GM23248 (cell line): ENCODE measurements around the gene PRR5. TPM values are rescaled to one million over a fixed set of nuclear protein-coding genes. Genes with fewer than 3 reads are reported as not detected.

Experiments used
- DNase-seq: peaks from one replicate; pipeline ENCODE4 v3.0.0-alpha.2; 2015
- H2AFZ ChIP-seq: fragments of 200-600 bp; sonication (generic); 2 replicates; pipeline ENCODE4 v1.6.1; 2016; ENCODE audit warnings: antibody characterized with exemption
- H3F3A ChIP-seq: fragments of 200-600 bp; sonication (generic); 2 replicates; pipeline ENCODE4 v1.6.1; 2016; ENCODE audit warnings: mild to moderate bottlenecking, antibody characterized with exemption, mixed run types; ENCODE audit not compliant: insufficient read depth
- H3K27ac ChIP-seq: fragments of 200-600 bp; sonication (generic); 2 replicates; pipeline ENCODE4 v1.5.1; 2016; ENCODE audit warnings: mild to moderate bottlenecking
- H3K27me3 ChIP-seq: fragments of 200-600 bp; sonication (generic); replicated peaks from 2 replicates; pipeline ENCODE4 v1.6.1; 2016; ENCODE audit warnings: mild to moderate bottlenecking; ENCODE audit not compliant: insufficient read depth
- H3K36me3 ChIP-seq: fragments of 200-600 bp; sonication (generic); 2 replicates; pipeline ENCODE4 v1.6.1; 2016; ENCODE audit warnings: low read depth, mild to moderate bottlenecking
- H3K4me1 ChIP-seq: fragments of 200-600 bp; sonication (generic); 2 replicates; pipeline ENCODE4 v1.6.1; 2016; ENCODE audit warnings: mild to moderate bottlenecking; ENCODE audit not compliant: insufficient read depth
- H3K4me2 ChIP-seq: fragments of 200-600 bp; sonication (generic); one replicate; pipeline ENCODE4 v1.6.1; 2016; ENCODE audit warnings: mild to moderate bottlenecking; ENCODE audit not compliant: unreplicated experiment
- H3K4me3 ChIP-seq: fragments of 200-600 bp; sonication (generic); 2 replicates; pipeline ENCODE4 v1.5.1; 2016; ENCODE audit warnings: mild to moderate bottlenecking
- H3K79me2 ChIP-seq: fragments of 200-600 bp; sonication (generic); 2 replicates; pipeline ENCODE4 v1.6.1; 2016; ENCODE audit warnings: mild to moderate bottlenecking; ENCODE audit not compliant: insufficient read depth
- H3K9ac ChIP-seq: fragments of 200-600 bp; sonication (generic); 2 replicates; pipeline ENCODE4 v1.6.1; 2016; ENCODE audit warnings: mild to moderate bottlenecking
- H3K9me2 ChIP-seq: fragments of 200-600 bp; sonication (generic); 2 replicates; pipeline ENCODE4 v1.6.1; 2016; ENCODE audit warnings: mixed run types, mild to moderate bottlenecking, moderate library complexity; ENCODE audit not compliant: insufficient read depth
- H3K9me3 ChIP-seq: fragments of 200-600 bp; sonication (generic); one replicate; pipeline ENCODE4 v1.6.1; 2017; ENCODE audit warnings: low read depth
- H4K20me1 ChIP-seq: fragments of 200-600 bp; sonication (generic); 2 replicates; pipeline ENCODE4 v1.6.0; 2016; ENCODE audit not compliant: insufficient read depth
- EZH2 ChIP-seq: fragments of 200-600 bp; sonication (generic); IDR thresholded peaks from 2 replicates; pipeline ENCODE4 v1.6.1; 2018; ENCODE audit warnings: antibody characterized with exemption, mild to moderate bottlenecking; ENCODE audit not compliant: insufficient read depth, poor library complexity, severe bottlenecking
- EZH2phosphoT487 ChIP-seq: fragments of 200-600 bp; sonication (generic); IDR thresholded peaks from 2 replicates; pipeline ENCODE4 v1.6.1; 2018; ENCODE audit warnings: antibody characterized with exemption, moderate library complexity, mild to moderate bottlenecking, low read depth; ENCODE audit not compliant: insufficient read depth
- WGBS, 2 experiments: methylation state at CpG; one replicate each; pipeline ENCODE4 v1.1.6; 2015 to 2017; ENCODE audit warnings: low lambda C conversion rate in 2 of 2, low coverage in 1 of 2; ENCODE audit errors: missing lambda C conversion rate in 2 of 2; 5-methylcytosine and 5-hydroxymethylcytosine counted together
- in situ Hi-C: fragments of 300-500 bp; cut with MboI; formaldehyde crosslinking; loops from 2 replicates; pipeline ENCODE4 v1.15.0; 2020
- polyA plus RNA-seq: library from polyadenylated mRNA; unstranded; fragments of >200 nt; fragmentation: Nextera tagmentation; extraction: Ambion mirVana; gene quantifications from 2 replicates; pipeline ENCODE4 v1.2.1, GENCODE V29; 2016
- total RNA-seq: library from RNA; depleted of rRNA; stranded (reverse); fragments of >200 nt; shearing (Covaris generic); gene quantifications from 2 replicates; pipeline ENCODE4 v1.2.3, GENCODE V29; 2014

Gene PRR5
- total and polyA plus RNA-seq, 2 experiments from 2014 or later, result 18.9 to 20.0 TPM

DNA sequence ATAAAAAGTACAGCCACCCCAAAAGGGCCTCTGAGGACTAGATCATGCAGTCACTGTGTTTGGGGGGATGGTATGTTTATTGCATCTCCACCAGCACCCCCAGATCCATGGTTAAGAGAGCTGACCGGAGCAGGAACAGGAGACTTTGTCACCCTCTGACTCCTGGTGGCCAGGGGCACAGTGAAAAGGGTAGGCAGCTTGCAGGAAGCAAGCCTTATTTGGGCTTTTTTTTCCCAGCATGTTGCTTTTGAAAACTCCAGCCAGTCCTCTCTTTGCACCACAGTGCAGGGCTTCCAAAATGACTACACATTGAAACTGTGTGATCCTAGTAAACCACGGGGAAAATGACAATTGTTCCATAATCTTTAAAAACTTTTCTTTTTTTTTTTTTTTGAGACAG is 20.6 kb downstream of the PRR5 start:
- Histone ChIP-seq H4K20me1 (no peaks in the 10 kb centered on the region), H3K79me2 (no peaks in the 10 kb centered on the region), H3K36me3 (no peaks in the 10 kb centered on the region), H3K9me3 (no peaks in the 10 kb centered on the region), H3K27ac (no peak overlapping the region), H3K9me2 (no peaks in the 10 kb centered on the region), H3K4me2 (no peak overlapping the region), H3K4me3 (no peak overlapping the region), H3K27me3 (no peaks in the 10 kb centered on the region), H3F3A (no peaks in the 10 kb centered on the region), H2AFZ (no peak overlapping the region), H3K4me1 (no peaks in the 10 kb centered on the region), H3K9ac (no peak overlapping the region)
- 55 to 62% methylated on average over 2 of the region's 2 CpGs for WGBS, 2 experiments
- in situ Hi-C loops, result no loop called here
- TF ChIP-seq EZH2phosphoT487 (no peak), EZH2 (no peak)
- DNase-seq, result no peak

DNA sequence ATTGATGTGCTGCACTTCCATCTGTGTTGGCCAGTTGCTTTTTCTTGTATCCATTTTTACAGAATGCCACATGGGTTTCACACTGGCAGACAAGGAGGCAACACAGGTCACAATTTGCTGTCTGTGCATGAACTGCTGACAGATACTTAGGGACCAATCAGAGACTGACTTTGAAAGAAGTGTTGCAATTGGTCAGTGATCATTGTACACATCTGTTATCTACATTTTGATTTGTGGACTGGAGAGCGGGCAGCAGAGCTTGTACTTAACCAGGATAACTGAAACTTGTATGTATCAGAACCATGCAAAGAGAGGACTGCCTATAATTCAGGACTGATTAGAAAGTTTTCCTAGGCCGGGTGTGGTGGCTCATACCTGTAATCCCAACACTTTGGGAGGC is 21.8 kb downstream of the PRR5 start:
- Histone ChIP-seq H3K27me3 (no peaks in the 10 kb centered on the region), H3F3A (no peaks in the 10 kb centered on the region), H3K4me1 (no peaks in the 10 kb centered on the region), H3K4me2 (no peak overlapping the region), H3K4me3 (no peak overlapping the region), H3K9me3 (no peaks in the 10 kb centered on the region), H3K36me3 (no peaks in the 10 kb centered on the region), H3K79me2 (no peaks in the 10 kb centered on the region), H3K27ac (no peak overlapping the region), H4K20me1 (no peaks in the 10 kb centered on the region), H3K9me2 (no peaks in the 10 kb centered on the region), H2AFZ (no peak overlapping the region), H3K9ac (no peak overlapping the region)
- no peak for TF ChIP-seq EZH2phosphoT487
- no peak for TF ChIP-seq EZH2
- in situ Hi-C loops, result no loop called here
- no peak for DNase-seq
- WGBS, 2 experiments, result 89 to 100% methylated on average over 2 of the region's 2 CpGs

DNA sequence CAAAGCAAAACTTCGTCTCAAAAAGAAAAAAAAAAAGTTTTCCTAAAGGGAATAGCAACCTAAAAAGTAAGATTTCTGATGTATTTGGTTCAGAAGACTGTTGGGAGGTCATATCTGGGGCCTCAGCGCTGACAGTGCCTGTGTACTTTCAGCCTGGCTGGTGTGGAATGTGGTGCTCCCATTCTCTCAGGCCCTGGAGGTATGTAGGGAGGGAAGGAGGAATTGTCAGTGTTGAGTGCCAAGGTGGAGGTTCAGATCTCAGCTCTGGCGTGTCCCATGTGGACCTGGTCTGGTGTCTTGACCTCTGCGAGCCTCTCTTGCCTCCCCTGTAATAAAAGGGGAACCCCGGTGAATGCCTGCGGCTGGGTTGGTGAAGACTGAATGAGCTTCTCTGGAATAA is 22.4 kb downstream of the PRR5 start:
- Histone ChIP-seq H3K4me3 (no peak overlapping the region), H3K27ac (no peak overlapping the region), H3K79me2 (no peaks in the 10 kb centered on the region), H3K36me3 (no peaks in the 10 kb centered on the region), H3K27me3 (no peaks in the 10 kb centered on the region), H4K20me1 (no peaks in the 10 kb centered on the region), H2AFZ (no peak overlapping the region), H3K9ac (no peak overlapping the region), H3K9me3 (no peaks in the 10 kb centered on the region), H3K4me1 (no peaks in the 10 kb centered on the region), H3K4me2 (no peak overlapping the region), H3F3A (no peaks in the 10 kb centered on the region), H3K9me2 (no peaks in the 10 kb centered on the region)
- no peak for DNase-seq
- TF ChIP-seq EZH2phosphoT487, result no peak
- TF ChIP-seq EZH2, result no peak
- WGBS, 2 experiments, result 85 to 86% methylated on average over 6 of the region's 6 CpGs
- in situ Hi-C loops, result no loop called here

DNA sequence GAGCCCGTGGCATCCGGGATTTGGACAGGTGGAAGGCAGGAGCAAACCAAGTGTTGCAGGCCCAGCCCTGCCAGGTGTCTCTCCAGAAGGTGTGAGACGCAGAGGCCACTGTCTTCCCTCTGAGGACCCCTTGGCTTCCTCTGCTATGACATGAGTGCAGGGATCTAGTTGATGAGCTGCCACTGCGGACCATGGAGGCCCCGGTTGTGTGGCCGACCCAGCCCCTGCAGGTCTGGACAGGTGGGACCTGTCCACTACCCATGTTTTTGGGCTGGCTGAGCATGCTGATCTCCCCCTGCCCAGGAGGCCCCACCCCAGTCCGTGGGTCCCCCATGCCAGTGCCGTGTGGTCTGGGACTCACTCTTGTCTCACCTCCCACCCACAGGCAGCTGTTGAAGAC is 22.9 kb downstream of the PRR5 start:
- no peaks in the 10 kb centered on the region for H3K27me3 ChIP-seq

DNA sequence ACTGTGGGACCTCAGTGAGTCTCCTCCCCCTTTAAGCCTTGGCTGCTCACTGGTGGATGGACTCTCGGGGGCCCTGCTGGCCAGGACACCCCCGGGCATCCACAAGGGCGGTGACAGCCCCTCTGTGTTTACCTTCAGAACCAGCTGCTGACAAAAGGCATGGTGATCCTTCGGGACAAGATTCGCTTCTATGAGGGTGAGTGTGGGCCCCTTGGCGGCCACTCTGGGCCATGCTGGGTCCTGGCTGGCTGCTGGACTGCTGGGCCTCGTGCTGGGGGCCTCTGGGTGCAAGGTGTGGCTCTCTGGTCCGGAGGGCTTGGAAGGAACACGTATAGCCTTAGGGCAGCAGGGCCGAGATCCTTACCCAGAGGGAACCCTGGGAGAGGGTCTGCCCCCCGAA is 24.4 kb downstream of the PRR5 start:
- H3K79me2 ChIP-seq, result no peaks in the 10 kb centered on the region
- H4K20me1 ChIP-seq, result no peaks in the 10 kb centered on the region
- in situ Hi-C loops, result no loop called here
- no peaks in the 10 kb centered on the region for H3F3A ChIP-seq
- no peak overlapping the region for H3K4me2 ChIP-seq
- no peak overlapping the region for H3K9ac ChIP-seq
- no peaks in the 10 kb centered on the region for H3K4me1 ChIP-seq
- H3K9me2 ChIP-seq, result no peaks in the 10 kb centered on the region
- no peak overlapping the region for H2AFZ ChIP-seq
- no peak for DNase-seq
- no peaks in the 10 kb centered on the region for H3K27me3 ChIP-seq
- H3K9me3 ChIP-seq, result no peaks in the 10 kb centered on the region
- H3K4me3 ChIP-seq, result no peak overlapping the region
- 93 to 97% methylated on average over 11 of the region's 11 CpGs for WGBS, 2 experiments
- TF ChIP-seq EZH2, result no peak
- TF ChIP-seq EZH2phosphoT487, result no peak
- no peaks in the 10 kb centered on the region for H3K36me3 ChIP-seq
- H3K27ac ChIP-seq, result no peak overlapping the region

More for the DNA sequence above, 22.9 kb downstream of the PRR5 start:
- Histone ChIP-seq H3K9me2 (no peaks in the 10 kb centered on the region), H3K4me1 (no peaks in the 10 kb centered on the region), H3K4me3 (no peak overlapping the region), H3F3A (no peaks in the 10 kb centered on the region), H3K36me3 (no peaks in the 10 kb centered on the region), H3K79me2 (no peaks in the 10 kb centered on the region), H4K20me1 (no peaks in the 10 kb centered on the region), H3K9me3 (no peaks in the 10 kb centered on the region), H3K9ac (no peak overlapping the region), H2AFZ (no peak overlapping the region), H3K27ac (no peak overlapping the region), H3K4me2 (no peak overlapping the region)
- 92 to 93% methylated on average over 8 of the region's 8 CpGs for WGBS, 2 experiments
- no peak for DNase-seq
- TF ChIP-seq EZH2phosphoT487 (no peak), EZH2 (no peak)
- in situ Hi-C loops, result no loop called here
